PC-3 (cell line): Measurements from ENCODE around the gene GRB14. TPM values are rescaled to one million over a fixed set of nuclear protein-coding genes. Genes with fewer than 3 reads are reported as not detected.

ENCODE experiments used
- ATAC-seq: fragments of 200-7000 bp; cut with Tn5 transposase; 2 replicates; pipeline ENCODE4 v1.9.1; 2020; ENCODE audit warnings: mild to moderate bottlenecking, moderate library complexity
- Bru-seq: library from RNA; stranded (reverse); fragments of 400-500 nt; gene quantifications from one replicate; lab custom pipeline; 2021; lab: Mats Ljungman, UMichigan
- BruChase-seq, 2 experiments: library from RNA; stranded (reverse); fragments of 400-500 nt; gene quantifications; one replicate each; lab custom pipeline; 2021; lab: Mats Ljungman, UMichigan
- BruUV-seq: library from RNA; stranded (reverse); fragments of 400-500 nt; replicated peaks from 2 replicates; lab custom pipeline; 2021; lab: Mats Ljungman, UMichigan
- CTCF ChIA-PET: fragments of 300-600 bp; sonication (Branson Sonifier 250); formaldehyde crosslinking; loops from one replicate; lab custom pipeline; 2022; ENCODE audit warnings: antibody characterized with exemption; lab: Charles Lee
- POLR2A ChIA-PET: fragments of 300-600 bp; sonication (Branson Sonifier 250); formaldehyde crosslinking; loops from one replicate; lab custom pipeline; 2022; ENCODE audit warnings: antibody characterized with exemption; ENCODE audit not compliant: unreplicated experiment; lab: Charles Lee
- DNase-seq: peaks from one replicate; pipeline ENCODE4 v3.0.0-alpha.2; 2015
- H2AFZ ChIP-seq: fragments of 300-600 bp; sonication (generic); 2 replicates; pipeline ENCODE4 v1.6.0; 2016; ENCODE audit warnings: antibody characterized with exemption, low read length
- H3F3A ChIP-seq: fragments of 300-600 bp; sonication (generic); one replicate; pipeline ENCODE4 v1.6.0; 2017; ENCODE audit warnings: antibody characterized with exemption, low read length, control low read depth, mild to moderate bottlenecking; ENCODE audit not compliant: unreplicated experiment
- H3K27ac ChIP-seq: fragments of 300-600 bp; sonication (generic); 2 replicates; pipeline ENCODE4 v1.5.1; 2016; ENCODE audit warnings: mild to moderate bottlenecking, low read length
- H3K27me3 ChIP-seq: fragments of 300-600 bp; sonication (generic); 2 replicates; pipeline ENCODE4 v1.6.1; 2016; ENCODE audit warnings: low read length, mixed read lengths
- H3K36me3 ChIP-seq: fragments of 300-600 bp; sonication (generic); 2 replicates; pipeline ENCODE4 v1.6.1; 2016; ENCODE audit warnings: low read depth, mixed run types, low read length, mixed read lengths
- H3K4me1 ChIP-seq: fragments of 300-600 bp; sonication (generic); 2 replicates; pipeline ENCODE4 v1.5.1; 2016; ENCODE audit warnings: low read length; ENCODE audit not compliant: insufficient read depth
- H3K4me2 ChIP-seq: fragments of 300-600 bp; sonication (generic); 2 replicates; pipeline ENCODE4 v1.6.0; 2016; ENCODE audit warnings: low read length
- H3K4me3 ChIP-seq: fragments of 300-600 bp; sonication (generic); 2 replicates; pipeline ENCODE4 v1.5.1; 2016; ENCODE audit warnings: mild to moderate bottlenecking, low read length, mixed read lengths
- H3K79me2 ChIP-seq: fragments of 300-600 bp; sonication (generic); 2 replicates; pipeline ENCODE4 v1.6.1; 2017; ENCODE audit warnings: low read length, mixed read lengths
- H3K9ac ChIP-seq: fragments of 300-600 bp; sonication (generic); 2 replicates; pipeline ENCODE4 v1.6.0; 2016; ENCODE audit warnings: mild to moderate bottlenecking, low read length
- H3K9me2 ChIP-seq: fragments of 300-600 bp; sonication (generic); replicated peaks from 2 replicates; pipeline ENCODE4 v1.6.1; 2016; ENCODE audit warnings: mixed run types, low read length, mixed read lengths
- H3K9me3 ChIP-seq: fragments of 300-600 bp; sonication (generic); 2 replicates; pipeline ENCODE4 v1.6.1; 2016; ENCODE audit warnings: low read length, mixed read lengths
- H4K20me1 ChIP-seq: fragments of 300-600 bp; sonication (generic); 2 replicates; pipeline ENCODE4 v1.6.1; 2016; ENCODE audit warnings: low read length, mixed read lengths
- CTCF ChIP-seq: fragments of 300-600 bp; sonication (generic); conservative IDR thresholded peaks from 2 replicates; pipeline ENCODE4 v1.5.1; 2017; ENCODE audit warnings: antibody characterized with exemption, low read depth, mild to moderate bottlenecking, low read length
- EZH2 ChIP-seq: fragments of 300-600 bp; sonication (generic); IDR thresholded peaks from one replicate; pipeline ENCODE4 v1.6.1; 2017; ENCODE audit warnings: antibody characterized with exemption, mild to moderate bottlenecking, low read length; ENCODE audit not compliant: unreplicated experiment
- EZH2phosphoT487 ChIP-seq: fragments of 300-600 bp; sonication (generic); IDR thresholded peaks from 2 replicates; pipeline ENCODE4 v1.6.1; 2018; ENCODE audit warnings: mild to moderate bottlenecking, antibody characterized with exemption, low read length, borderline replicate concordance
- intact Hi-C: fragments of 100-400 bp; cut with micrococcal nuclease; formaldehyde crosslinking; loops from 2 replicates; pipeline ENCODE4 v1.9.0; 2023
- long read RNA-seq: library from polyadenylated mRNA; unstranded; transcript quantifications from one replicate; pipeline ENCODE4 v2.0.0, GENCODE V29; 2021; ENCODE audit not compliant: unreplicated experiment
- total RNA-seq: library from RNA; depleted of rRNA; stranded (reverse); fragments of >200 nt; gene quantifications from 2 replicates; pipeline ENCODE4 v1.2.3, GENCODE V29; 2014; rRNA removed

GRB14 gene
- total RNA-seq, result 0.63 and 0.84 TPM in 2 replicates
- percentile 11 among the genes with signal in this experiment for Bru-seq, nascent RNA
- BruChase-seq, experiment 1, labeled RNA remaining after a 6-hour chase, result percentile 13 among the genes with signal in this experiment
- BruChase-seq, experiment 2, labeled RNA remaining after a 2-hour chase, result percentile 21 among the genes with signal in this experiment
- long read RNA-seq, partial matches to known transcripts, result 0 of 2 reads
- long read RNA-seq, other reads (novel, unspliced or antisense), result 2 of 2 reads

- peak; percentile 63 for ATAC-seq
- CTCF ChIA-PET, result no interaction called here
Measured at GRCh38 chr2:164620873-164621763, at the start of gene GRB14. GRB14 (minus strand) TSS chr2:164621482; CDS start chr2:164621309, 173 bp downstream.

GRCh38 chr2:164669291-164669690, 48.0 kb upstream of the GRB14 start:
- H3K4me1 ChIP-seq, result no peaks in the 10 kb centered on the region
- TF ChIP-seq EZH2phosphoT487 (no peak), CTCF (no peak), EZH2 (no peak)
- no peaks in the 10 kb centered on the region for H4K20me1 ChIP-seq
- H3K9me2 ChIP-seq, result no peaks in the 10 kb centered on the region
- H3K27ac ChIP-seq, result no peak overlapping the region
- H2AFZ ChIP-seq, result no peak overlapping the region
- ATAC-seq (no peak), DNase-seq (no peak)
- H3K79me2 ChIP-seq, result no peaks in the 10 kb centered on the region
- ChIA-PET POLR2A (no interaction called here), CTCF (no interaction called here)
- no peak overlapping the region for H3K9ac ChIP-seq
- no TSS peak for BruUV-seq
- no peak overlapping the region for H3K4me3 ChIP-seq
- no peaks in the 10 kb centered on the region for H3K36me3 ChIP-seq
- H3K27me3 ChIP-seq, result no peaks in the 10 kb centered on the region
- no peaks in the 10 kb centered on the region for H3F3A ChIP-seq
- H3K4me2 ChIP-seq, result no peak overlapping the region
- H3K9me3 ChIP-seq, result no peaks in the 10 kb centered on the region
- intact Hi-C loops, result no loop called here

More at GRCh38 chr2:164620873-164621763, at the start of gene GRB14:
- Histone ChIP-seq H3K4me3 (peak within 1 kb of the TSS; percentile 62), H3F3A (no peaks in the 10 kb centered on the region), H3K9me2 (no peaks in the 10 kb centered on the region), H2AFZ (peak within 1 kb of the TSS; percentile 75), H4K20me1 (no peaks in the 10 kb centered on the region), H3K4me1 (no peaks in the 10 kb centered on the region), H3K27ac (no peak within 1 kb of the TSS), H3K79me2 (no peaks in the 10 kb centered on the region), H3K9me3 (no peaks in the 10 kb centered on the region), H3K36me3 (no peaks in the 10 kb centered on the region), H3K4me2 (peak within 1 kb of the TSS; percentile 84), H3K27me3 (peaks cover 66% of the 10 kb centered on the region), H3K9ac (no peak within 1 kb of the TSS)
- no TSS peak for BruUV-seq
- peak; percentile 31 for DNase-seq
- intact Hi-C loops, result no loop called here
- POLR2A ChIA-PET, result no interaction called here
- no peak for TF ChIP-seq CTCF
- no peak for TF ChIP-seq EZH2
- no peak for TF ChIP-seq EZH2phosphoT487
